ENCODE measurements around the gene BAIAP2L2.
"Not testable (repeated sequence)": the region's sequence is repeated elsewhere in the genome, so short reads cannot be mapped to it uniquely, and the experiment has no call there.

The BAIAP2L2 gene

DNA sequence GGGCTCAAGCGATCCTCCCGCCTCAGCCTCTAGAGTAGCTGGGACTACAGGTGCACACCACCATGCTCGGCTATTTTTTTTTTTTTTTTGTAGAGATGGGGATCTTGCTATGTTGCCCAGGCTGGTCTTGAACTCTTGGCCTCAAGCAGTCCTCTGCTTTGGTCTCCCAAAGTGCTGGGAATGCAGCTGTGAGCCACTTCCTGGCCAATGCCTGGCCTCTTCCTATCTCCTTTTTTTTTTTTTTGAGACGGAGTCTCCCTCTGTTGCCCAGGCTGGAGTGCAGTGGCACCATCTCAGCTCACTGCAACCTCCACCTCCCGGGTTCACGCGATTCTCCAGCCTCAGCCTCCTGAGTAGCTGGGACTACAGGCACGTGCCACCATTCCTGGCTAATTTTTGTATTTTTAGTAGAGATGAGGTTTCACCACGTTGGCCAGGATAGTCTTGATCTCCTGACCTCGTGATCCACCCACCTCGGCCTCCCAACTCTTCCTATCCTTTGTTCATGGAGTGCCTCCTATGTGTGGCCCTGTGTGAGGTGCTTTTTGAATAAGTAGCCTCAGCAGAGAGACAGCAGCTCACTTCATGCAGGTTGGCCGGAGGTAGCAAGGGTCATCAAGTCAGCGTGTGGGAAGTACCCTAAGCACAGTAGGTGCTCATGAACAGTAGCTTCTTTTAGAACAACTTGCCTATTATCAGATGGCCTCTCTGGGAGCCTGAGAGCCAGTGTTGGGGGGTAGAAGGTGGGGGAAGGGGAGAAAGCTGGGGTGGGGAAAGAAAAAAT, 72.9 kb downstream of the BAIAP2L2 start:
- not testable (repeated sequence) for DNase-seq (ENCODE audit: low read depth)

DNA sequence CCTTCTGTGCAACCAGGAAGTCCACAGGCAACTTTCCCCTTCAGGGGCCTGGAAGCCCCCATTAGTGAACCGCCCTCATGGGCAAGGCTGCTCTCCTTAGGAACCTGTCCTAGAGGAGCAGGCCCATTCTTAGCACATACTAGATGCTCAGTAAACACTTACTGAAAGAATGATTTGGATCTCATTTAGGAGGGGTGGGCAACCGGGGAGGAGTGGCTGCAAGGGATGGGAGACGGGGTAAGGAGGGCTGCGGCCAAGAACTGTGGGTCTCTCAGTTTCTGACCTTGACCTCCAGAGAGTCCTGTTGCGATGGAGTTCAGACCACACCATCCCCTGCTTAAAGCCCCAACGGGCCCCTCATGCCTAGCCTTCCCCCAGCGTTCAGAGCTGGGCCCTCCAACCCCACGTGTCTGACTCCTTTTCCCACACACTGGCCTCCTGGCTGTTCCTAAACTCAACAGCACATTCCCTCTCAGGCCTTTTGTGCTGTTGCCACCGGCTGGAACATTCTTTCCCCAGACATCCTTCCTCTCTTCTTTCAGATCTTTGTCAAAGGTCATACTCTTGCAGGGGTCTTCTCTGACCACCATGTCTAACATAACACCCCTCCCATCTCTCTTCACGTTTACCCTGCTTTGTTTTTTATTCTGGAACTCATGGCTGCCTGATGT, 74.0 kb downstream of the BAIAP2L2 start:
- no peak for DNase-seq (ENCODE audit: low read depth)

DNA sequence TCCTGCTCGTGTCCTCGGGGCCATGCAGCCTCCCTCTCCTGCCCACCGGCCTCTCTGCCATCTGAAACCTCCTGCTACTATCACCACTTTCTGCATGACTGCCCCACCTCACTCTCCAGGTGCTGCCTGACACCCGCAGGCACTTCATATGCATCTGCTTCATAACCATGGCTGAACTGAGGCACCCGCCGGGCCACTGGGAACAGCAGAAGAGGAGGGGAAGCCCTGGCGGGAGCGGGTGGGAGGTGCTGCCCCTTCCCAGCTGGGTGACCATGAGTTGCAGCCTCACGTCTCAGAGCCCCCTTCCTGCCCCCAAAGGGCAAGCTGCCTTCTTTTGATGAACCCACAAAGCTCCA, 75.0 kb downstream of the BAIAP2L2 start:
- DNase-seq (ENCODE audit: low read depth): no peak
